A673 (cell line): ENCODE measurements around the gene ARMCX1. TPM values are rescaled to one million over a fixed set of nuclear protein-coding genes. Genes with fewer than 3 reads are reported as not detected.

Experiments
- BruUV-seq: library from RNA; stranded (reverse); fragments of 400-500 nt; replicated peaks from 2 replicates; lab custom pipeline; 2021; lab: Mats Ljungman, UMichigan
- CTCF ChIA-PET: fragments of 300-600 bp; sonication (Branson Sonifier 250); formaldehyde crosslinking; loops from one replicate; lab custom pipeline; 2022; ENCODE audit warnings: antibody characterized with exemption; lab: Charles Lee
- POLR2A ChIA-PET: fragments of 300-600 bp; sonication (Branson Sonifier 250); formaldehyde crosslinking; loops from one replicate; lab custom pipeline; 2022; ENCODE audit warnings: antibody characterized with exemption; ENCODE audit not compliant: low non-redundant PET; lab: Charles Lee
- DNase-seq: peaks from one replicate; pipeline ENCODE4 v3.0.0-alpha.2; 2015; ENCODE audit warnings: low spot score
- H3K27ac ChIP-seq: fragments of 200-600 bp; sonication (generic); 2 replicates; pipeline ENCODE4 v1.5.1; 2016; ENCODE audit warnings: mixed run types, low read depth, mild to moderate bottlenecking, mixed read lengths, antibody characterized with exemption, low read length; ENCODE audit not compliant: poor library complexity, severe bottlenecking
- H3K27me3 ChIP-seq: fragments of 200-600 bp; sonication (generic); replicated peaks from 2 replicates; pipeline ENCODE4 v1.6.1; 2017; ENCODE audit warnings: mixed run types, low read depth, mild to moderate bottlenecking, mixed read lengths, antibody characterized with exemption, low read length; ENCODE audit not compliant: insufficient read depth, poor library complexity
- H3K36me3 ChIP-seq: fragments of 200-600 bp; sonication (generic); 2 replicates; pipeline ENCODE4 v1.6.1; 2016; ENCODE audit warnings: mixed run types, mild to moderate bottlenecking, mixed read lengths, antibody characterized with exemption, low read length; ENCODE audit not compliant: insufficient read depth, poor library complexity, severe bottlenecking
- H3K4me1 ChIP-seq: fragments of 200-600 bp; sonication (generic); 2 replicates; pipeline ENCODE4 v1.6.1; 2017; ENCODE audit warnings: mixed run types, mild to moderate bottlenecking, mixed read lengths, antibody characterized with exemption, low read length; ENCODE audit not compliant: insufficient read depth, poor library complexity, severe bottlenecking
- H3K4me3 ChIP-seq: fragments of 200-600 bp; sonication (generic); 2 replicates; pipeline ENCODE4 v1.5.1; 2016; ENCODE audit warnings: low read depth, mixed run types, mild to moderate bottlenecking, mixed read lengths, low read length; ENCODE audit not compliant: poor library complexity, severe bottlenecking
- H3K9me3 ChIP-seq: fragments of 200-600 bp; sonication (generic); 2 replicates; pipeline ENCODE4 v1.6.1; 2016; ENCODE audit warnings: mixed run types, low read depth, mild to moderate bottlenecking, mixed read lengths, antibody characterized with exemption, low read length; ENCODE audit not compliant: poor library complexity, severe bottlenecking
- CTCF ChIP-seq: fragments of 300-800, 200-600 bp; sonication (generic); conservative IDR thresholded peaks from 2 replicates; pipeline ENCODE4 v1.5.1; 2017; ENCODE audit warnings: low read depth, mild to moderate bottlenecking, antibody characterized with exemption, low read length, moderate library complexity, mixed read lengths
- EZH2 ChIP-seq: fragments of 200-600 bp; sonication (generic); IDR thresholded peaks from 2 replicates; pipeline ENCODE4 v1.6.1; 2017; ENCODE audit warnings: borderline replicate concordance, low read depth, mild to moderate bottlenecking, mixed read lengths, antibody characterized with exemption, low read length; ENCODE audit not compliant: poor library complexity, severe bottlenecking
- intact Hi-C: fragments of 100-400 bp; cut with micrococcal nuclease; formaldehyde crosslinking; loops from one replicate; pipeline ENCODE4 v1.10.0; 2022; ENCODE audit not compliant: unreplicated experiment
- total RNA-seq: library from RNA; stranded (reverse); gene quantifications from 2 replicates; pipeline ENCODE4 v1.2.3, GENCODE V29; 2021

The ARMCX1 gene
- total RNA-seq, 1 experiment from 2014 or later, result 6.1 TPM

- TF ChIP-seq CTCF (no peak), EZH2 (no peak)
- intact Hi-C loops, result no loop called here
- ChIA-PET CTCF (no interaction called here), POLR2A (no interaction called here)
- no TSS peak for BruUV-seq
- no peak overlapping the region for H3K27ac ChIP-seq
- H3K27me3 ChIP-seq, result no peaks in the 10 kb centered on the region
- DNase-seq, result no peak
- H3K36me3 ChIP-seq, result no peaks in the 10 kb centered on the region
- no peaks in the 10 kb centered on the region for H3K4me1 ChIP-seq
- no peak overlapping the region for H3K4me3 ChIP-seq
- no peaks in the 10 kb centered on the region for H3K9me3 ChIP-seq
Observed at GRCh38 chrX:101530944-101531343, 19.4 kb upstream of the ARMCX1 start.

GRCh38 chrX:101539116-101539515 lies 11.2 kb upstream of the ARMCX1 start:
- Histone ChIP-seq H3K4me1 (no peaks in the 10 kb centered on the region), H3K4me3 (no peak overlapping the region), H3K36me3 (no peaks in the 10 kb centered on the region), H3K27ac (no peak overlapping the region), H3K9me3 (no peaks in the 10 kb centered on the region), H3K27me3 (no peaks in the 10 kb centered on the region)
- no TSS peak for BruUV-seq
- intact Hi-C loops, result no loop called here
- no peak for DNase-seq
- CTCF ChIA-PET, result interaction anchor here (0.6 kb wide), 1 partner anchor 1246 kb away, joined by 4 read pairs; no protein-coding TSS in a partner anchor
- no peak for TF ChIP-seq CTCF
- TF ChIP-seq EZH2, result no peak
- POLR2A ChIA-PET, result no interaction called here

GRCh38 chrX:101550751-101551379 lies 518 bp downstream of the ARMCX1 start:
- peak overlapping the region; percentile 51 for H3K4me3 ChIP-seq
- BruUV-seq, result no TSS peak
- intact Hi-C loops, result loop anchor here (10.0 kb wide), 1 partner anchor 136 kb away; no protein-coding TSS in a partner anchor

More at GRCh38 chrX:101550751-101551379, 518 bp downstream of the ARMCX1 start:
- Histone ChIP-seq H3K27me3 (no peaks in the 10 kb centered on the region), H3K36me3 (no peaks in the 10 kb centered on the region), H3K4me1 (no peaks in the 10 kb centered on the region), H3K9me3 (no peaks in the 10 kb centered on the region), H3K27ac (peak overlapping the region; percentile 18)
- peak; percentile 56 for DNase-seq
- ChIA-PET POLR2A (no interaction called here), CTCF (no interaction called here)
- TF ChIP-seq EZH2, result no peak
- TF ChIP-seq CTCF, result no peak
